Limb (tissue), 2 donors: ENCODE results near the gene WWC2.
A peak's percentile ranks its signal among the peaks of the same experiment; 100 is the strongest.
"Not testable (repeated sequence)": the region's sequence is repeated elsewhere in the genome, so short reads cannot be mapped to it uniquely, and the experiment has no call there.

ENCODE experiments used
- DNase-seq, 2 donors: peaks; one replicate each; pipeline ENCODE4 v3.0.0-alpha.2; 2016; ENCODE audit errors: extremely low spot score in 2 of 2

WWC2 gene

DNA sequence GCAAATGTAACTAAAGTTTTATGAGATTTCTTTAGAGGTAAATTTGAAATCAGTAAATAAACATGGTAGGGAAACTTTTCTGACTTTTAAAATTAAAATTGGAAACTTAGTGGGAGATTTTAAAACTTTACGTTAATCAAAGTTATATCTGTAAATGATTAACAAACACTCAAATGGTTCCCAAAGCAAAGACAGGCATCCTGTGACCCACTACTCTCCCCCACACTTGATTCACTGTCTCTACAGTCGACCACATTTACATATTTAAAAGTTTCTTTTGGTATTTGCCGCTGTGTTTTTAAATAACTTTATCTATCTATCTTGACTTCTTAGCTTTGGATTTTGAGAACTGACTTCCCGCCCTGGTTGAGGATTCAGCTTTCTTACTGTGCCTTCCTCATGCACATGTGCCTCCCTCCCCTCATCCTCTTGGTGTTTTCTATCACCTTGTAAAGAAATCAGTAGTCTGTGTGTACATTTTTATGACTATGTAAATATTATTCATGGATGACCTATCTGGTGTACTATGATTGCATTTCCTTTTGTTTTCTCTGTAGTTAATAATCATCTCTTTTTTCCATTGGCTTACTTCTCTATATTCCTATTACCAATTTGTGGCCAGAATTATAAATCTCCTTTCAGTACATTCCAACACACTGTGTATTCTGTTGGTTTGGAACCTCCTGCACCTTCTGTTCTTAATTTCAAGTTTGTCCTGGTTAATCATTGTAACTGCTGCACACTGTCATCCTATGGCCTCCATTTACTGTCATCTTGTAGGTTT is 72.6 kb downstream of the WWC2 start:
- DNase-seq = no peak

GRCh38 chr4:183172881-183173280 is 73.8 kb downstream of the WWC2 start:
- DNase-seq = no peak

DNA sequence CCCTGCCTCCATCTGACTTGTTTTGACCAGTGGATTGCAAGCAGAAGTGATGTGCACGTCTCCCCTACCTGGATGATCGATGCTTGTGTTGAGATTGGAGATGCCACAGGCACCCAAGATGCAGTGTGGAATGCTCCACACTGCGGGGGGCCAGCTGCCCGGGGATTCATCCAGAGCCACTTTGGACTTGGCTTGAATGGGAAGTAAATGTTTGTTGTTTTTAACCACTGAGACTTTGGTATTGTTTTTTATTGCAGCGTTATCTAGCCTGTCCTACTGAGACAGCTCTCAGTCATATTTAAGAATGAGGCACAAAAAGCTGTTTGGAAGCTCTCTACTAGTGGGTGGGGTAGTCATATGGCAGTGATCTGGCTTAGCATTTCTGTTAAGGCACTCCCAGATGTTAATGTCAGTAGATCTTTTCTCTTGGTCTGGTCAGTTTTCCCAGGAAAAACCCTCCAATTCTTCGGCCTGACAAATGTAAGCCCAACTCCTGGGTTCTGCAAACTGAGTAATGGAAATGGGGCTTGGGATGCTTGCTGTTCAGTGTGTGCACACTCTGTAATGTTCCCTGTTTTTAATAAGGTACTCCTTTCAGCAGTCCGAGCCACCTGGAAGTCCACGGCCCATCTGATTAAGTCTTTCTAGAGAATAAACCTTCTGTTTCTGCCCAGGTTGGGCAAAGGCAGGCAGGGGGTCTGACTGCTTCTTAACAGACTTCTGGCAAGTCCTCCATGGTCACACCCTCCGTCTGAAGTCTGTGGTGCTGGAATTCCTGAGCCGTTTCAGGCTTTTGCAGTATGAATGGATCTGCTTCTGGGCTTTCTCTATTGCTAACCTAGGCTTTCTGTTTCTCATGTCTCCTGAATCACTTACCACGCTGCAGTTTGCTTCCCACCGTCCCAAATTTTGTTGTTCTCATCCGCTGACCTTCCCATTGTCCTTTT is 74.8 kb downstream of the WWC2 start:
- peak; percentile 27 to 46 for DNase-seq

DNA sequence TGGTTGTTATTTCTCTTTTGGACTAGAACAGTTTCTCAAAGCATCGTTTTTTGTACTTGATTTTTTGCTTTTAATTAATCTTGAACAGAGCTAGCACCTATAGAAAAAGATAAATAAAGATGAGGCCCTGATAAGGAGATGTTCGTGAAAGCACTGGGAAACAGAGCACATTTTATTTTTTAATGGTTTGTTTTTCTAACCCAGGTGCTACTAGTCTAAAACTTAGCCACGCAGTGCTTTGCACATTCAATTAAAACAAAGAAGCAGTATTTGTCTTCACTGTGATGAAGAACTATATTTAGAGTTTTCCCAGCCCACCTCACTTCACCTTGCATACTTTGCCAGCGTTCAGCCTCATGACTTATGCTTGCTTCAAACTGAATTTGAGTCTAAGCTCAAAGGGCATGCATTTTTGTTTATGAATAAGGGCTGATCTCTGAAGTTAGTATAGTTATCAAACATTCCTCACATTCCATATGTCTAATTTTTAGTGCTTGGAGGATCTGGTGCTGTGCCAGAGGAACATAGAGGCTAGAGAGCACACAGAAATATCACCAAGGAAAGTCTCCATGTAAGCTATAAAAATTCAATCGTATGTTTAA is 76.7 kb downstream of the WWC2 start:
- DNase-seq = peak in 1 of 2 donors; percentile 32

DNA sequence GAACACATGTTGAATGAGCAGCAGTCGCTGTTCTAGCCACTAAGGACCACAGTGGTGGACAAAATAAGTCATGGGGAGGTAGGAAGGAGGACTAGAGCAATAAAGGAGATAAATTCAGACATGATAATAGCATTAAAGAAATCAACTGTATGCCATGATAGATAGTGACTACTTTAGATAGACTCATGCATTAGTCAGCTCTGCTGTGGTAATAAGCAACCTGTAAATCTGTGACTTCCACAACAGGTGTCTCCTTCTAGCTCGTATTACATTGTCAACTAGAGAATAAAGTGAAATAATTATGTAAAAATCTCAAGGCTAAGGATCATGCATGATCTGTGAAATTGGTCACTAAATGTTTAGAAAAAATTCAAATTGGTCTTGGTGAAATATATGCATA is 77.9 kb downstream of the WWC2 start:
- no peak for DNase-seq

- no peak for DNase-seq
Measured at GRCh38 chr4:183178201-183178600, 79.1 kb downstream of the WWC2 start.

DNA sequence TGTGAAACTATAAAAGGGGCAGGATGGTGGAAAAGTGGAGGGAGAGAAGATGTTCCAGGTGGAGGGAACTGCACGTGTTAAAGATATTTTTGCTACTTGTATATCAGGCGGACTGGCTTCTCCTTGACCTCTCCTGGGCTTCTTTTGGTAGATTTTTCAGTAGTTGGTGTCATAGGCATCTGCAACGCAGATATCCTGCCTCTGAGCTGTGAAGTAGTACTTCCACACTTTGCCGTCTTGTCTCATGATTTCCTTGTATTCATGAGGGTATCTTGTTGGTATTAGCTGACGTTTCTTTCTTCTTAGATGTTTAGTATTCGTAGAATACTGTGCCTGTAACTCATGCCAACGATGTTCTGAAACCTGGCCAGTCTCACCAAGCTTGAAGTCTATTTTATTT is 81.0 kb downstream of the WWC2 start:
- DNase-seq = no peak

GRCh38 chr4:183180621-183181020 is 81.6 kb downstream of the WWC2 start:
- no peak for DNase-seq

DNA sequence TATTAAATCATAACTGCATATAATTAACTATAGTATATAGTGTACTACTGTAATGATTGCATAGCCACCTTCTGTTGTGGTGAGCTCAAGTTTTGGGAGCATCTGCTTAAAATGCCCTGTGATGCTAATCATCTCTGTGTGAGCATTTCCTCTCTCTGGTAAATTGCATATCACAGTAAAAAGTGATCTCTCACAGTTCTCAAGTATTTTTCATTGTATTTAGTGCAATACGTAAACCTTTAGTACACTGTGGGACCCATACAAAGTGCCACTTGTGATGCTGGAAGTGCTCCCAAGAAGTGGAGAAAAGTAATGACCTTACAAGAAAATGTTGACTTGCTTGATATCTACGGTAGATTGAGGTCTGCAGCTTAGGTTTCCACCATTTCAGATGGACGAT is 82.0 kb downstream of the WWC2 start:
- no peak for DNase-seq

DNA sequence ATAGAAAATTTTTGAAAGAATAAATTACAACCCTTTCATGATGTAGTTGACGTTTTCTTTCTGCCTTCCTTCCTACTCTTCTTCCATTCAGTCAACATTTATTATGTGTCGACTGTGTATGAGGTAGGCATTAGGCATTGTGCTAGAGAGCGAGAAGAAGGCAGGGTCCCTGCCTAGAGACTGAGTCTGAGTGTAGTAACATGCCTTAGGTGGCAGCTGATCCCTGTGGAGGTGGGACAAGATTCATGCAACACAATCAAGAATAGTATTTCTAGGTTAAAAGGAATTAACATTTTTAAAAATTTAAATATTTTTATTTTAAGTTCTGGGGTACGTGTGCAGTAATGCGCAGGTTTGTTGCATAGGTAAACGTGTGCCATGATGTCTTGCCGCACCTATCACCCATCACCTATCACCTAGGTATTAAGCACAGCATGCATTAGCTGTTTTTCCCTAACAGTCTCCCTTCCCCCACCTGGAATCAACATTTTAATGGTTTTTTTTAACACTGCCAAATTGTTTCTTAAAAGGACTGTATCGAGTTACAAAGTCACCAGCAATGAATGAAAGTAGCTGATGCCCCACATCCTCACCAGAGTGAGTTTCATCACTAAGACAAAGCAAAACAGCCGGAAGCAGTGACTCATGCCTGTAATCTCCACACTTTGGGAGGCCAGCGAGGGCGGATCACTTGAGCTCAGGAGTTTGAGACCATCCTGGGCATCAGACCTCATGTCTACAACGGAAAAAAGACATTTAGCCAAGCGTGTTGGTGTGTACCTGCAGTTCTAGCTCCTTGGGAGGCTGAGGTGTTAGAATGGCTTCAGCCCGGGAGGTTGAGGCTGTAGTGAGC is 84.0 kb downstream of the WWC2 start:
- peak in 1 of 2 donors; percentile 24 for DNase-seq

- DNase-seq = no peak
Measured at GRCh38 chr4:183183906-183184535, 85.0 kb downstream of the WWC2 start.

GRCh38 chr4:183185018-183185417 is 86.0 kb downstream of the WWC2 start:
- no peak for DNase-seq

DNA sequence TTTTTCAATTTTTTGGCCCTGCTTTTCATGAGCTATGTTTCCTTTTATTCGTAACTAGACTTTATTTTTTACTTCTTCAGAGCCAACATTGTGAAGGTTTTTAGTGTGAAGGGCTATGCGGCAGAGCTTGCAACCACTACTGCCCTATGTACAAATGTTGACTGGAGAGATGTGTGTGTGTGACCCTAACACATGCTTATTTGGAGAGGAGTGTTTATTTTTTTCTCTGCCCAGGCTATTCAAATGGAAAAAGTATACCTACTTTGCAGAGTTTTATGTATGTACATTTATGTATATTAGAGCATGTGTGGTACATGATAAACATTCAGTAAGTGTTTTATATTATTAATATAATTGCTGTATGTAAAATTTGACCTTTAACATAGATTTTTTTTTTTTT is 86.5 kb downstream of the WWC2 start:
- no peak for DNase-seq

DNA sequence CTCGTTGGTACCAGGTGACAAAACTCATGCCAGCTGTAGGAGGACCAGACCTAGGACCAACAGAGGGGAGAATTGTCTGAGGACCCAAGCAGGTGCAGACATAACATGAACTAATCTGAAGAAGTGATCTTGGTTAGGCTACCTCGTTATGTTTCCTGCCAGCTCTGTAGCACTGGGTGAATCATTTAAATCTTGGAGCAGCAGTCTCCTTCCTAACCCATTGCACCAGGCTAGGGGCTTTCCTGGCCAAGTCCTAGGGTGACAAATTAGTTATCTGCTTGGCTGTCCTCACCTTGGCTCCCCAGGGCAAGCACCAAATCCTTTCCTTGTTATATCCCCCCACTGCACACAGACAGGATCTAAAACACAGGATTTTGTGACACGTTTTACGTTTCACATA is 87.8 kb downstream of the WWC2 start:
- no peak for DNase-seq

GRCh38 chr4:183190900-183191527 is 92.0 kb downstream of the WWC2 start:
- no peak for DNase-seq

DNA sequence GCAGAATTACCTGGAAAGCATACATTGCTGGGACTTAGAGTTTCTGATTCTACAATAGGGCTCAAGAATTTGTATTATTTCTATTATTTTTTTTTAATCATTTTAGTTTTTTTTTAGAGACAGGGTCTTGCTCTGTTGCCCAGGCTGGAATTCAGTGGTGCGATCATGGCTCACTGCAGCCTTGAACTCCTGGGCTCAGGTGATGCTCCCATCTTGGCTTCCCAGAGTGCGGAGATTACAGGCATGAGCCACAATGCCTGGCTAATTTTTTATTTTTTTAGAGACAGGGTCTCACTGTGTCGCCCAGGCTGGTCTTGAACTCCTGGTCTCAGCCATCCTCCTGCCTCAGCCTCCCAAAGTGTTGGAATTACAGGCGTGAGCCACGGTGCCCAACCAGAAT is 92.6 kb downstream of the WWC2 start:
- no peak for DNase-seq

- DNase-seq = no peak
Measured at GRCh38 chr4:183192571-183192970, 93.5 kb downstream of the WWC2 start.

DNA sequence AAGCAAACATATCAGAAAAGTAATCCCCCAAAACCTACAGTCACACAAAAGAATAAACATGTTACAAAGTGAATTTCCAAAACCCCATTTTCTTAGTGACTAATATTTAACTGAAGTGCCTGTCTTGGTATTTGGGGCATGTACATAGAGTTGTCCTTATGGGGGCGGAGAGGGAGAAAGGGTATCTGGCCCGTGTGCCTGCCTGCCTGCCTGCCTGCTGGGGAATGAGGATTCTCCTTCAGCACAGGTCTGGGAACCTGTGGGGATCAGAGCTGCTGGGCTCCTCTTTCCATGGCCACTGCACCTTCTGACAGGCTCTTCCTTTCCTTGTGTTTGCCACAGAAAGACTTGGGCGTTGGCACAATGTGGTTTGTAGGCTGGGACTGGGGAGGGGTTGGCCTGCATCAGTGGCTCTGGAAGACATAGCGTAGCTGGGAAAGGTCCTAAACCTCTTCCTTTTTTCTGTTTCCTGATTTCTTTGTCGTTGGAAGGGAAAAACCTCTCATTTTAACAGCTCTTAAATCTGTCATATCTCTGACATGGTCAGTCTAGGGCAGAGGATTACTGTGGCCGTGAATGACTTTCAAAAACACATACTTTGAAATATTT is 94.8 kb downstream of the WWC2 start:
- DNase-seq = not testable (repeated sequence)

DNA sequence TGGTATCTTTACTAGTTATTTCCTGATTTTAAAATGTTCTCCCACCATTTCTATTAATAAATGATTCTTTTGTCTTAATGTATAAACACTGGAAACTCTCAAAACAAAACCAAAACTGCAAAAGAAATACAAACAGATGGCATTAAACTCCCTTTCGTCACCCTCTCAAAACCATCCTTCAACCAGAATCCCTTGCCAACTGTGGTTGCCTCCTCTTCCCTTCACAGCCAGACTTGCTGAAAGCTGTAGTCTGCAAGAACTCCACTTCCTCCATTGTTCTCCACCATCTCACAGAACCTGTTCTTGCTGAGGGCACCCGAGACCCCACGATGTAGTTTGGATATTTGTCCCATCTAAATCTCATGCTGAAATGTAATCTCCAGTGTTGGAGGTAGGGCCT is 96.5 kb downstream of the WWC2 start:
- no peak for DNase-seq

- no peak for DNase-seq
Measured at GRCh38 chr4:183197140-183197539, 98.1 kb downstream of the WWC2 start.
